Thoracic aorta (tissue), 2 donors: ENCODE measurements around the gene TGFBR1. TPM values are rescaled to one million over a fixed set of nuclear protein-coding genes. Genes with fewer than 3 reads are reported as not detected.

ENCODE experiments used
- ATAC-seq: fragments of 150-250 bp; one replicate; pipeline ENCODE4 v1.8.0; 2017; ENCODE audit warnings: low read depth; ENCODE audit not compliant: insufficient number of reproducible peaks, low FRiP score
- DNase-seq: peaks from one replicate; pipeline ENCODE4 v3.0.0-alpha.2; 2020; ENCODE audit warnings: low spot score
- H3K27ac ChIP-seq, 2 donors: fragments of 200-600 bp; sonication (generic); 1 replicate in 1 of 2; 2 replicates in 1 of 2; pipeline ENCODE4 v1.5.1; 2016; ENCODE audit warnings: mild to moderate bottlenecking in 2 of 2, moderate library complexity in 2 of 2
- H3K27me3 ChIP-seq: fragments of 200-600 bp; sonication (generic); replicated peaks from 2 replicates; pipeline ENCODE4 v1.6.0; 2016; ENCODE audit warnings: mild to moderate bottlenecking; ENCODE audit not compliant: insufficient read depth
- H3K36me3 ChIP-seq: fragments of 200-600 bp; sonication (generic); one replicate; pipeline ENCODE4 v1.5.1; 2016
- H3K4me1 ChIP-seq, 2 donors: fragments of 200-600 bp; sonication (generic); 1 replicate in 1 of 2; 2 replicates in 1 of 2; pipeline versions ENCODE4 v1.5.1 to v1.6.0; 2016; ENCODE audit warnings: low read depth in 2 of 2, mild to moderate bottlenecking in 1 of 2; ENCODE audit not compliant: control insufficient read depth in 1 of 2
- H3K4me3 ChIP-seq: fragments of 200-600 bp; sonication (generic); 2 replicates; pipeline ENCODE4 v1.5.1; 2016; ENCODE audit warnings: mild to moderate bottlenecking
- H3K9me3 ChIP-seq: fragments of 200-600 bp; sonication (generic); 2 replicates; pipeline ENCODE4 v1.5.1; 2016
- CTCF ChIP-seq: fragments of 200-600 bp; sonication (generic); IDR thresholded peaks from one replicate; pipeline ENCODE4 v1.5.1; 2019; ENCODE audit warnings: antibody characterized with exemption
- total RNA-seq, 2 donors: library from RNA; depleted of rRNA; stranded (reverse); fragments of >200 nt; gene quantifications; one replicate each; pipeline versions ENCODE4 v1.1.0 to v1.2.3, GENCODE V29; 2016

TGFBR1 gene
- total RNA-seq, 2 donors from 2014 or later = 76.8 to 87.2 TPM

- Histone ChIP-seq H3K36me3 (no peaks in the 10 kb centered on the region), H3K4me1 (peaks cover 0 to 23% of the 10 kb centered on the region in 2 donors), H3K4me3 (no peak overlapping the region), H3K27me3 (no peaks in the 10 kb centered on the region), H3K9me3 (no peaks in the 10 kb centered on the region), H3K27ac (no peak overlapping the region)
- no peak for TF ChIP-seq CTCF
- DNase-seq = no peak
- no peak for ATAC-seq
Observed at GRCh38 chr9:99160173-99160572, 55.3 kb downstream of the TGFBR1 start.

- peak overlapping the region in 1 of 2 donors; percentile 48 for H3K27ac ChIP-seq
- DNase-seq = no peak
- no peak for ATAC-seq
- no peaks in the 10 kb centered on the region for H3K36me3 ChIP-seq
- H3K27me3 ChIP-seq = no peaks in the 10 kb centered on the region
- H3K9me3 ChIP-seq = no peaks in the 10 kb centered on the region
- peaks cover 0 to 23% of the 10 kb centered on the region in 2 donors for H3K4me1 ChIP-seq
- no peak overlapping the region for H3K4me3 ChIP-seq
- TF ChIP-seq CTCF = peak; percentile 58
Observed at GRCh38 chr9:99162759-99163364, 57.9 kb downstream of the TGFBR1 start.

GRCh38 chr9:99166149-99166548 lies 61.2 kb downstream of the TGFBR1 start:
- H3K36me3 ChIP-seq = no peaks in the 10 kb centered on the region
- no peak for ATAC-seq

GRCh38 chr9:99167119-99167518 lies 62.2 kb downstream of the TGFBR1 start:
- H3K27ac ChIP-seq = no peak overlapping the region
- DNase-seq = no peak
- no peak overlapping the region for H3K4me3 ChIP-seq
- ATAC-seq = no peak
- no peaks in the 10 kb centered on the region for H3K36me3 ChIP-seq
- H3K9me3 ChIP-seq = no peaks in the 10 kb centered on the region
- no peak for TF ChIP-seq CTCF
- H3K27me3 ChIP-seq = no peaks in the 10 kb centered on the region
- H3K4me1 ChIP-seq = peaks cover 0 to 20% of the 10 kb centered on the region in 2 donors

More at GRCh38 chr9:99166149-99166548, 61.2 kb downstream of the TGFBR1 start:
- no peaks in the 10 kb centered on the region for H3K27me3 ChIP-seq
- peaks cover 0 to 23% of the 10 kb centered on the region in 2 donors for H3K4me1 ChIP-seq
- no peak for TF ChIP-seq CTCF
- no peak for DNase-seq
- no peak overlapping the region for H3K4me3 ChIP-seq
- no peak overlapping the region for H3K27ac ChIP-seq
- no peaks in the 10 kb centered on the region for H3K9me3 ChIP-seq

GRCh38 chr9:99167694-99168093 lies 62.8 kb downstream of the TGFBR1 start:
- H3K36me3 ChIP-seq = no peaks in the 10 kb centered on the region
- peaks cover 0 to 15% of the 10 kb centered on the region in 2 donors for H3K4me1 ChIP-seq
- no peak overlapping the region for H3K27ac ChIP-seq
- ATAC-seq = no peak
- no peak for TF ChIP-seq CTCF
- DNase-seq = no peak
- H3K4me3 ChIP-seq = no peak overlapping the region
- no peaks in the 10 kb centered on the region for H3K9me3 ChIP-seq
- no peaks in the 10 kb centered on the region for H3K27me3 ChIP-seq
